Measurements from ENCODE around the gene DLL1.

- TF ChIP-seq CTCF (conservative IDR thresholded peaks at IDR 0.05; ENCODE audit: low read depth, low read length) (no peak), EZH2 (IDR thresholded peaks at IDR 0.05; ENCODE audit: low read length, unreplicated experiment) (no peak)
Measured at GRCh38 chr6:170329321-170329720, 38.4 kb upstream of the DLL1 start.
